Activated effector memory CD4-positive, alpha-beta T cell treated with Interleukin-2 at 50 U/mL for 16 hours (primary cell): ENCODE data around the gene PKD1.
"Not testable (repeated sequence)": the region's sequence is repeated elsewhere in the genome, so short reads cannot be mapped to it uniquely, and the experiment has no call there.

Experiments
- DNase-seq: peaks from one replicate; pipeline ENCODE4 v3.0.0-alpha.2; 2020

Gene PKD1

GRCh38 chr16:2122934-2123683 is 12.6 kb downstream of the PKD1 start:
- DNase-seq, result not testable (repeated sequence)

DNA sequence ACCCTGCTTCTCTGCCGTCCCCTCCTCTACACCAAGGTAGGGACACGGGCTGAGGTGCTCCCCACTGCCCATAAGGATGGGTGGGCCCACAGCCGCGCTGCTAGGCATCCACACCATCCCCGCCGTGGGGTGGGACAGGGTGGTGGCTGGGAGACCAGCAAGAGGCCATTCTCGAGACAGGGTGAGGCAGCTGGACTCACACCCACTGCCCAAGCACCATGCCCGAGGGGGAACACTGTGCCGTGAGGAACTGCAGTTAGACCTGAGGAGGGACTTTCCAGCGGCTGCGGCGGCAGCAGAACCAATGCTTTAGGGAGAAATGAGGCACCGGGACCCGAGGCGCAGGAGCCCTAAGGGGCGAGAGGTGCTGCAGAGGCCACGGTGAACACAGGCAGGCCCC is 13.3 kb downstream of the PKD1 start:
- no peak for DNase-seq

- DNase-seq, result no peak
Measured at GRCh38 chr16:2121853-2122252, 13.8 kb downstream of the PKD1 start.

DNA sequence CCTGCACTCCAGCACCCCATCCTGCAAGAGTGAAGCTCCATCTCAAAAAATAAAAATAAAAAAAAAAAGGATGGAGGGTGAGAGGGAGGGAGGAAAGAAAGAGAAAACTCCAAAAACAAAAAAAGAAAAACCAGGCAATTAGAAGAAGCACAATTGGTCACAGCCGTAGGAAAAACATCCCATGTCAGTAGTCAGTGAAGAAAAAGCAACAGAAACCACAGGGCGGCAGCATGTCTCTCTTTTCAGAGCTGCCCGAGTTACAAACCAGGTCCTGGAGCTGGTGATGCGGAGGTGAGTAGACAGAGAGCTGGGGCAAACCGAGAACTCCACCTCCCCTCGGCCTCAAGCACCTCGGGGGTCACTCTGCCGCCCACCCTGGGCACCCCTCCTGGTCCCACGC is 14.4 kb downstream of the PKD1 start:
- DNase-seq, result not testable (repeated sequence)

- not testable (repeated sequence) for DNase-seq
Measured at GRCh38 chr16:2117960-2118722, 17.6 kb downstream of the PKD1 start.

GRCh38 chr16:2117341-2117740 is 18.4 kb downstream of the PKD1 start:
- not testable (repeated sequence) for DNase-seq

DNA sequence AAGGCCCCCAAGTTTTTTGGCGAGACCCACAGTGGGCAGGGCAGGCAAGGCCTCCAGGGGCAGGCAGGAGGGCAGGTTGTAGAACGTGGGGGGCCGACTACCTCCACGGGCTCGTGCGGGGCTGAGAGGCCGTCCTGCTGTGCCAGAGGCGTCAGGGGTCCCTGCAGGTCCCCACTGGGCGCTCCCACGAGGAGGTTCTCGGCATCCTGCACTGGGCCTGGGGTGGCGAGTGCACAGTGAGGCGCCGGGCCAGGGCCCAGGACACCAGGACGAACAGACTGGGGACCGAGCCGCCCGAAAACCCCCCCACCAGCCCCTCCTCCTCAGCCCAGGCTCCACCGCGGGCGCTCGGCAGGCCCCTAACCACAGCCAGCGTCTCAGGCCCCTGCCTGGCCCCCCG is 19.3 kb downstream of the PKD1 start:
- DNase-seq, result not testable (repeated sequence)

DNA sequence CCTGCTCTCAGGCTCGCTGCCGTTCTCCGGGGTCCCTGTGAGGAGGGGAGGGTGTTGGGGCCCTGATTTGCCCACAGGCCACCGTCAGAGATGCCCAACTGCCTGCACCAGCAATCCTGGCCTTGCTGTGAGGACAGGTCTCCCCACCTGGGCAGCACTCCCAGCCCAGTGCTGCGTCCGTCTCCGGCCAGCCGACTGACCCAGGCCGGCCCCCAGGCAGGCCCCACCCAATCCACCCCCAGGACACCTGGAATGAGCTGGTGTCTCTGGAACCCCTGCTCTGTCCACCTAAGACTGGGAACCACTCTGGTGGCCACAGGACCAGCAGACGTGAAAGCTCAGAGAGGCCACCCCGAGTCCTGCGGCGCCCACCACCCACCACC is 20.1 kb downstream of the PKD1 start:
- DNase-seq, result no peak

GRCh38 chr16:2114885-2115590 is 20.7 kb downstream of the PKD1 start:
- not testable (repeated sequence) for DNase-seq

DNA sequence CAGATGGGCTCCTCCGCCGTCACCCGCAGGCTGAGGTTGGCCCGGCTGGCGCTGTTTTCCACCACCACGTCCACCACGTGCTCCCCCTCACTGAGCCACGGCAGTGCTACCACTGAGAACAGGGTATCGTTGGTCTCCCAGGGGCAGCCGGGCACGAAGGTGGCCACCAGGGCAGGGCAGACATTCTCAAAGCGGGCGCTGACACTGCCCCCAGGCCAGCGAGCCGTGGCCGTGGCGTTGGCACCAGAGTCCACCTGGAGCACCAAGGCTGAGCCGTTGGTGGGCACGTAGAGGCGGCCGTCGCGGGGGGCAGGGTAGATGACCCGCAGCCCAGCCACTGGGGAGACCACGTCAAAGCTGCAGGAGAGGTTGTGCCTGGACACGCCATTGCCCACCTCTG is 21.5 kb downstream of the PKD1 start:
- not testable (repeated sequence) for DNase-seq

GRCh38 chr16:2112539-2113106 is 23.1 kb downstream of the PKD1 start:
- DNase-seq, result not testable (repeated sequence)

DNA sequence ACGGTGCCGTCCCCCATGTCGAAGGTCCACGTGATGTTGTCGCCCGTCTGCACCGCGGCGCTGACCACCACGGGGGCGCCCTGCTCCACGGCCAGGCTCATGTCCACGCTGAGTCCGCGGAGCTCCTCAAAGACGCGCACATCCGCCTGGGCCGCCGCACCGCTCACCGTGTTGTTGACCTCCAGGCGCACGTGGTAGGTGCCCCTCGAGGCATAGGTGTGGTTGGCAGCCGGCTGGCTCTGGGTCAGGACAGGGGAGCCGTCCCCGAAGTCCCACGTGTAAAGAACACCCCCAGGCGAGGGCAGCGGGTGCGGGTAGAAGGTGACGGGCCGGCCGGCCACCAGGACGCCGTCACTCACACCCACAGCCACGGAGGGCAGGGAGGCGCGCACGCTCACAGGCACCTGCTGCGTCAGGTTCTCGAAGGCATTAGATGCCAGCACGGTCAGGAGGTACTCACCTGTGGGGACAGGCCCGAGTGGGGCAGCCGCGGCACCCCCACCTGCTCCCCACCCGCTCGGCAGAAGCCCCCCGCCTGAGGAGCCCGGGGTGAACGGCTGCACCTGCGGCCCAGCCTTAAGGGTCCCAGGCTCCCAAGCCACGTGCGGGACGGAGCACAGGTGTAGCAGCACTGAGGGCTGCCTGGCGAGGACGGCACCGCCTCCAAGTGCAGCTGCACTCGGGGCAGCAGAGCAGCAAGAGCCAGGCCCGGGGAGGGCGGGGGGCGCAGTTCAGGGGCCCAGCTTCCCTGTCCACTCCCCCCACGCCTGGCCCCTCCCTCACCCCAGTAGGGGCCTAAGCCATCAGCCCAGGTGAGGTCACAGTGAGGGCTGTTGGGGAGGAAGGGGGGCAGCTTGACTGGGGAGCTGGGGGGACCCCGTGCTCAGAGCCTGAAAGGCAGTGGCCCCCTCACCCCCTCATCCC is 24.0 kb downstream of the PKD1 start:
- not testable (repeated sequence) for DNase-seq

DNA sequence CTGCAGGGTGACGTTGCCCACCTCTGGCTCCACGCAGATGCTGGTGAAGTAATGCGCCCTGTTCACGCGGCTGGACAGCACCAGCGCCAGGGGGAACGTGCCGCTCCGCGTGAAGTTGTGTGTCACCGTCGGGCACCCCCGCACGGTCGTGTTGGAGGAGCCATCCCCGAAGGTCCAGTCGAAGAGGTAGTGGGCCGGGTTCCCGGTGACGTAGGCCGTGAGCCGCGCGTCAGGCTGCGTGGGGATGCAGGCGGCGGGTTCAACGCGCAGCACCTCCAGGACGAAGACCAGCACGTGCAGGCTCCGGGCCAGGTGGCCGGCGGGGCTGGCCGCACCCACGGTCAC is 24.7 kb downstream of the PKD1 start:
- DNase-seq, result not testable (repeated sequence)

DNA sequence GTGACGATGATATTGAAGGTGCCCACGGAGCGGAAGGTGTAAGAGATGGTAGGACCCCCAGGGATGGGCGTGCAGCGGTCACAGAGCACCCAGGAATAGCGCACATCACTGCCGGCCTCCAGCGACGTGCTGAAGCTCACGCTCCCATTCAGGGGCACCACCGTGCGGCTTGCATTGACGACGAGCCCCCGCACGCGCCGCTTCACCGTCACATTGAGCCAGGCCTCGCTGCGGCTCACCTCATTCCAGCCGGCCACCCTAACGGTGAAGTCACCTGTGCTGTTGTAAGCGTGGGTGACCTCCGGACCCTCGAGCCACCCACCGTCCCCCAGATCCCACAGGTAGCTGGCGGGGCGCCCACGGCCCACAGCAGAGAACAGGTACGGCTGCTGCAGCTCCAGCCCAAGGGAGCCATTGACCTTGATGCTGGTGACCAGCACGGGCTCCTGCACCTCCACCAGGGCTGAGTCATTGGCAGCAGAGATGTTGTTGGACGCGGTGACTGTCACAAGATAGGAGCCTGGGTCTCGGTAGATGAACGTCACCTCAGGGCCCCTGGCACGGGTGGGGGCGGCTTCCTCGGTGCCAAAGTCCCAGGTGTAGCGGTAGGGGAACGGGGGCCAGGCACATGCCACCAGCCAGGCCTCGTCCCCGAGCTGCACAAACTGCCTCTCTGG is 25.2 kb downstream of the PKD1 start:
- DNase-seq, result not testable (repeated sequence)

DNA sequence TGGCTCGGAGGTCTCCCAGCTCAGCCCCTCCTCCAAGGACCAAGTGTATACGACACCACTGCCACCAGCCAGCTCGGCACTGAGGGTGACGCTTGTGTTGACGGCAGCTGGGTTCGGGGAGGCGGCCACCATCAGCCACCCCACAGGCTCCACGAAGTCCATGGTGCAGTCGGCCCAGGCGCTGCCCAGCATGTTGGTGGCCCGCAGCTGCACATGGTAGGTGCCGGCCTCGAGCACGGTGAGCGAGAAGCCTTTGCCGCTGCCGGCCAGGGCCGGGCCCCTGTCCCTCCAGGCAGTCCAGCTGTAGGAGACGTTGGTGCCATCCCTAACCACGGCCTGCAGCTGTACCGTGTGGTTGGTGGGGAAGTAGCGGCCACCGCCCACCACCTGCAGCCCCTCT is 25.8 kb downstream of the PKD1 start:
- DNase-seq, result not testable (repeated sequence)

DNA sequence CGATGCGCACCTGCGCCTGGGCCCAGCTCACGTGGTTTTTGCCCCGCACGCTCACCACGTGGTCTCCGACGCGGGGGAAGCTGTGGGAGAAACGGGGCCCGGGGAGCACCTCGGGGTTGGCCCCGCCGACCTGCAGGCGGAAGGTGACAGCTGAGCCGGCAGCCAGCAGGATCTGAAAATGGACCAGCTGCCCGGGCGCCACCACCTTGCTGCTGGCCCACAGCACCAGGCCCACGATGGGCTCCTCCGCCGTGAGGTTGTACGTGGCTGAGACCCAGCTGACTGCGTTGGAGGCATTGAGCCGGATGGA is 26.5 kb downstream of the PKD1 start:
- DNase-seq, result not testable (repeated sequence)

GRCh38 chr16:2108446-2109270 is 27.0 kb downstream of the PKD1 start:
- DNase-seq, result not testable (repeated sequence)

DNA sequence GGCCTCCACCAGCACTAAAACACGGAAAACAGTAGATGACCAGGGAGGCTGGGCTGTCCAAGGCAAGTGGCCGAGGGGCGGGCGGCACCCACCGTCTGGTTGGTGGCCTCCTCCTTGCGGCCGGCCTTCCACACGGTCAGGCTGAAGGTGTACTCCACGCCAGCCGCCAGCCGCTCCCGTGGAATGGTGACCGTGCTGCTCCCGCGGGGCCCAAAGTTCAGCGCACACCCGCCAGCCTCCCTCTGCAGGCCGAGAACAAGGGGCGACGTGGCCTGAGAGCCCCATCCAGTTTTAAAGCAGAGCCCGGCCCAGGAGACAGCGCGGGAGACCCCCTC is 27.9 kb downstream of the PKD1 start:
- not testable (repeated sequence) for DNase-seq

GRCh38 chr16:2107121-2107790 is 28.4 kb downstream of the PKD1 start:
- not testable (repeated sequence) for DNase-seq

GRCh38 chr16:2106211-2106610 is 29.5 kb downstream of the PKD1 start:
- not testable (repeated sequence) for DNase-seq
